WTC11 (cell line): Measurements from ENCODE around the gene TYMS. TPM values are rescaled to one million over a fixed set of nuclear protein-coding genes. Genes with fewer than 3 reads are reported as not detected.

Experiments used
- ATAC-seq: fragments of 200-7000 bp; cut with Tn5 transposase; 2 replicates; pipeline ENCODE4 v1.10.0; 2021; ENCODE audit warnings: mild to moderate bottlenecking, moderate library complexity
- CTCF ChIA-PET: fragments of 300-600 bp; sonication (Branson Sonifier 250); formaldehyde crosslinking; loops from one replicate; lab custom pipeline; 2021; ENCODE audit warnings: antibody characterized with exemption; lab: Charles Lee
- POLR2A ChIA-PET: fragments of 350-600 bp; sonication (Branson Sonifier 250); formaldehyde crosslinking; loops from one replicate; lab custom pipeline; 2021; ENCODE audit warnings: antibody characterized with exemption; lab: Charles Lee
- DNase-seq: peaks from one replicate; pipeline ENCODE4 v3.0.0; 2021; ENCODE audit warnings: low spot score
- H3K27ac Mint-ChIP-seq: 2 replicates; pipeline ENCODE4 v1.8.0; 2021; ENCODE audit warnings: mixed read lengths
- H3K27me3 Mint-ChIP-seq: 2 replicates; pipeline ENCODE4 v1.8.0; 2021; ENCODE audit warnings: low read depth, mild to moderate bottlenecking, moderate library complexity, mixed read lengths
- H3K36me3 Mint-ChIP-seq: 2 replicates; pipeline ENCODE4 v1.8.0; 2021; ENCODE audit warnings: mixed read lengths
- H3K4me1 Mint-ChIP-seq: 2 replicates; pipeline ENCODE4 v1.8.0; 2022; ENCODE audit warnings: mixed read lengths
- H3K4me3 Mint-ChIP-seq: 2 replicates; pipeline ENCODE4 v1.8.0; 2021; ENCODE audit warnings: mild to moderate bottlenecking, moderate library complexity, mixed read lengths
- H3K9me3 Mint-ChIP-seq: 2 replicates; pipeline ENCODE4 v1.8.0; 2021; ENCODE audit warnings: mixed read lengths
- ARID4B ChIP-seq: sonication (generic); formaldehyde crosslinking; IDR thresholded peaks from 2 replicates; pipeline ENCODE4 v1.8.0; 2023; ENCODE audit warnings: missing genetic modification reagents, mild to moderate bottlenecking, borderline replicate concordance
- ATF2 ChIP-seq: sonication (generic); formaldehyde crosslinking; IDR thresholded peaks from 2 replicates; pipeline ENCODE4 v1.8.1; 2022; ENCODE audit warnings: low read depth, missing genetic modification reagents, borderline replicate concordance
- ATF6 ChIP-seq: sonication (generic); formaldehyde crosslinking; IDR thresholded peaks from 2 replicates; pipeline ENCODE4 v1.8.1; 2023; ENCODE audit warnings: mild to moderate bottlenecking, missing genetic modification reagents
- CREB1 ChIP-seq: sonication (generic); formaldehyde crosslinking; IDR thresholded peaks from 2 replicates; pipeline ENCODE4 v1.8.0; 2023; ENCODE audit warnings: mild to moderate bottlenecking, missing genetic modification reagents
- E2F4 ChIP-seq: sonication (generic); formaldehyde crosslinking; IDR thresholded peaks from 2 replicates; pipeline ENCODE4 v1.8.1; 2022; ENCODE audit warnings: low read depth, mild to moderate bottlenecking, moderate library complexity, missing genetic modification reagents, borderline replicate concordance
- ESRRA ChIP-seq: sonication (generic); formaldehyde crosslinking; IDR thresholded peaks from 2 replicates; pipeline ENCODE4 v1.8.1; 2022; ENCODE audit warnings: mild to moderate bottlenecking, missing genetic modification reagents, borderline replicate concordance
- ETV6 ChIP-seq: sonication (generic); formaldehyde crosslinking; IDR thresholded peaks from 2 replicates; pipeline ENCODE4 v1.8.1; 2022; ENCODE audit warnings: mild to moderate bottlenecking, missing genetic modification reagents
- FOXK1 ChIP-seq: sonication (generic); formaldehyde crosslinking; IDR thresholded peaks from 2 replicates; pipeline ENCODE4 v1.8.0; 2022; ENCODE audit warnings: mild to moderate bottlenecking, moderate library complexity, missing genetic modification reagents
- GABPB1 ChIP-seq: sonication (generic); formaldehyde crosslinking; IDR thresholded peaks from 2 replicates; pipeline ENCODE4 v1.8.1; 2023; ENCODE audit warnings: mild to moderate bottlenecking, missing genetic modification reagents
- IRF1 ChIP-seq: sonication (generic); formaldehyde crosslinking; IDR thresholded peaks from 2 replicates; pipeline ENCODE4 v1.8.0; 2023; ENCODE audit warnings: missing genetic modification reagents
- KAT7 ChIP-seq: sonication (generic); formaldehyde crosslinking; IDR thresholded peaks from 2 replicates; pipeline ENCODE4 v1.8.1; 2023; ENCODE audit warnings: missing genetic modification reagents, mild to moderate bottlenecking, borderline replicate concordance
- MAX ChIP-seq: sonication (generic); formaldehyde crosslinking; IDR thresholded peaks from 2 replicates; pipeline ENCODE4 v1.8.0; 2022; ENCODE audit warnings: mild to moderate bottlenecking, missing genetic modification reagents
- MXD4 ChIP-seq: fragments of 250-450 bp; sonication (Bioruptor Pico); IDR thresholded peaks from 2 replicates; pipeline ENCODE4 v1.8.0; 2021; ENCODE audit warnings: mild to moderate bottlenecking, moderate library complexity, borderline replicate concordance
- MYBL2 ChIP-seq: sonication (generic); formaldehyde crosslinking; IDR thresholded peaks from 2 replicates; pipeline ENCODE4 v1.8.1; 2023; ENCODE audit warnings: mild to moderate bottlenecking, moderate library complexity, missing genetic modification reagents
- NFATC4 ChIP-seq: fragments of 250-450 bp; sonication (Bioruptor Pico); IDR thresholded peaks from 2 replicates; pipeline ENCODE4 v1.9.0; 2021; ENCODE audit warnings: mild to moderate bottlenecking
- NFYB ChIP-seq: sonication (generic); formaldehyde crosslinking; conservative IDR thresholded peaks from 2 replicates; pipeline ENCODE4 v1.8.0; 2022; ENCODE audit warnings: low read depth, missing genetic modification reagents
- NR2C2 ChIP-seq: sonication (generic); formaldehyde crosslinking; IDR thresholded peaks from 2 replicates; pipeline ENCODE4 v1.8.0; 2022; ENCODE audit warnings: mild to moderate bottlenecking, missing genetic modification reagents
- SMAD4 ChIP-seq: sonication (generic); formaldehyde crosslinking; IDR thresholded peaks from 2 replicates; pipeline ENCODE4 v1.8.0; 2022; ENCODE audit warnings: mild to moderate bottlenecking, missing genetic modification reagents
- SP1 ChIP-seq: sonication (generic); formaldehyde crosslinking; conservative IDR thresholded peaks from 2 replicates; pipeline ENCODE4 v1.8.1; 2022; ENCODE audit warnings: missing genetic modification reagents
- ZNF423 ChIP-seq: fragments of 250-450 bp; sonication (Bioruptor Pico); IDR thresholded peaks from 2 replicates; pipeline ENCODE4 v2.1.2; 2022; ENCODE audit warnings: mild to moderate bottlenecking, moderate library complexity
- ZNF425 ChIP-seq: fragments of 250-450 bp; sonication (Bioruptor Pico); conservative IDR thresholded peaks from 2 replicates; pipeline ENCODE4 v1.9.0; 2021; ENCODE audit warnings: mild to moderate bottlenecking
- total RNA-seq: library from RNA; stranded (reverse); gene quantifications from 3 replicates; pipeline ENCODE4 v1.2.3, GENCODE V29; 2021

Gene TYMS
- total RNA-seq, 1 experiment from 2014 or later, result 86.4 TPM

GRCh38 chr18:655445-655844 lies 2.0 kb upstream of the TYMS start:
- ATAC-seq (no peak), DNase-seq (no peak)
- ChIA-PET POLR2A (no interaction called here), CTCF (interaction anchor here (1.6 to 1.9 kb wide), 2 partner anchors 11 to 184 kb away, joined by 7 read pairs; no protein-coding TSS in a partner anchor)
- Mint-ChIP-seq H3K9me3 (no peaks in the 10 kb centered on the region), H3K4me3 (peak overlapping the region; percentile 60), H3K27ac (no peak overlapping the region; the same call in 1 of the 2 replicates), H3K36me3 (peaks cover 20% of the 10 kb centered on the region), H3K4me1 (peaks cover 49% of the 10 kb centered on the region), H3K27me3 (no peaks in the 10 kb centered on the region)
- TF ChIP-seq NFATC4 (CRISPR knock-in tag), result no peak
- no peak for TF ChIP-seq MXD4
- TF ChIP-seq SMAD4, result no peak
- TF ChIP-seq ZNF425 (CRISPR knock-in tag), result no peak
- TF ChIP-seq FOXK1 (CRISPR knock-in tag), result no peak
- TF ChIP-seq ATF6 (CRISPR knock-in tag), result no peak
- no peak for TF ChIP-seq ATF2 (CRISPR knock-in tag)
- no peak for TF ChIP-seq GABPB1 (CRISPR knock-in tag)
- TF ChIP-seq CREB1, result no peak

- DNase-seq (peak; percentile 90), ATAC-seq (peak; percentile 80)
- Mint-ChIP-seq H3K36me3 (peaks cover 41% of the 10 kb centered on the region), H3K9me3 (peaks cover 9% of the 10 kb centered on the region), H3K4me1 (peaks cover 40% of the 10 kb centered on the region), H3K27me3 (no peaks in the 10 kb centered on the region), H3K27ac (peak overlapping the region; percentile 76), H3K4me3 (peak overlapping the region; percentile 88)
- ChIA-PET CTCF (interaction anchor here (0.6 to 3.4 kb wide), 12 partner anchors 8 to 185 kb away, joined by 3 to 30 read pairs (median 10); partner anchors contain the start of gene ENOSF1), POLR2A (interaction anchor here (1.0 to 2.4 kb wide), 9 partner anchors 9 to 391 kb away, joined by 3 to 10 read pairs (median 4); partner anchors contain the start of genes ENOSF1 and THOC1)
- TF ChIP-seq E2F4, result no peak; the same call in 1 of the 2 replicates
- peak; percentile 53; the same call in 1 of the 2 replicates for TF ChIP-seq SP1 (CRISPR knock-in tag)
- no peak for TF ChIP-seq NFYB (CRISPR knock-in tag)
- no peak for TF ChIP-seq ZNF423 (CRISPR knock-in tag)
- TF ChIP-seq MYBL2 (CRISPR knock-in tag), result peak; percentile 83
- 0 out of 2 replicates have a peak, but pooled peaks have one; percentile 20 for TF ChIP-seq IRF1
- no peak for TF ChIP-seq ARID4B (CRISPR knock-in tag)
- 0 out of 2 replicates have a peak, but pooled peaks have one; percentile 76 for TF ChIP-seq KAT7 (CRISPR knock-in tag)
- TF ChIP-seq ETV6 (CRISPR knock-in tag), result peak; percentile 42; the same call in 1 of the 2 replicates
- no peak for TF ChIP-seq ESRRA (CRISPR knock-in tag)
- peak; percentile 34; the same call in 1 of the 2 replicates for TF ChIP-seq MAX (CRISPR knock-in tag)
- TF ChIP-seq NR2C2 (CRISPR knock-in tag), result no peak
Observed at GRCh38 chr18:658001-658946, 821 bp downstream of the TYMS start.
